GM12878 (cell line): ENCODE measurements around the gene KLK6. TPM values are rescaled to one million over a fixed set of nuclear protein-coding genes. Genes with fewer than 3 reads are reported as not detected.

Experiments used
- ATAC-seq: fragments of 200-7000 bp; cut with Tn5 transposase; 3 replicates; pipeline ENCODE4 v1.9.1; 2020; ENCODE audit warnings: mild to moderate bottlenecking, moderate library complexity
- BruUV-seq: library from RNA; stranded (reverse); fragments of 400-500 nt; replicated peaks from 2 replicates; lab custom pipeline; 2021; lab: Mats Ljungman, UMichigan
- CTCF ChIA-PET: fragments of 300-600 bp; sonication (Branson Sonifier 250); formaldehyde crosslinking; extraction: SDS; loops from one replicate; lab custom pipeline; 2021; ENCODE audit warnings: inconsistent platforms; lab: Yijun Ruan, JAX
- POLR2A ChIA-PET: fragments of 350-600 bp; formaldehyde crosslinking; extraction: SDS; loops from one replicate; lab custom pipeline; 2021; ENCODE audit warnings: inconsistent platforms; lab: Charles Lee
- RAD21 ChIA-PET: fragments of 300-600 bp; sonication (Branson Sonifier 250); formaldehyde crosslinking; loops from one replicate; lab custom pipeline; 2023; ENCODE audit warnings: antibody characterized with exemption; ENCODE audit not compliant: unreplicated experiment; lab: Charles Lee
- SMC1A ChIA-PET: fragments of 300-600 bp; sonication (Branson Sonifier 250); formaldehyde crosslinking; loops from one replicate; lab custom pipeline; 2023; ENCODE audit not compliant: unreplicated experiment, uncharacterized antibody; lab: Charles Lee
- DNase-seq: peaks from one replicate; pipeline ENCODE4 v3.0.0-alpha.2; 2011; ENCODE audit warnings: low read depth, low spot score
- FAIRE-seq: peaks from 3 replicates; lab custom pipeline; 2011; peaks lifted over from hg19 to GRCh38; lab: Jason Lieb, UNC
- H2AFZ ChIP-seq: 2 replicates; pipeline ENCODE4 v1.6.0; 2011; ENCODE audit warnings: low read depth, low read length, control low read depth; ENCODE audit not compliant: control insufficient read depth
- H3K27ac ChIP-seq: 2 replicates; pipeline ENCODE4 v1.5.1; 2011; ENCODE audit warnings: control low read depth; ENCODE audit not compliant: control insufficient read depth, insufficient read depth
- H3K27me3 ChIP-seq, 2 experiments: replicated peaks in 1 of 2; 2 replicates each; pipeline versions ENCODE4 v1.6.0 to v1.6.1; 2011; ENCODE audit warnings: low read length in 1 of 2; ENCODE audit not compliant: control insufficient read depth in 2 of 2, insufficient read depth in 2 of 2
- H3K36me3 ChIP-seq, 2 experiments: 2 replicates each; pipeline ENCODE4 v1.5.1; 2011; ENCODE audit warnings: low read length in 1 of 2; ENCODE audit not compliant: control insufficient read depth in 2 of 2, insufficient read depth in 2 of 2
- H3K4me1 ChIP-seq: 2 replicates; pipeline ENCODE4 v1.6.1; 2011; ENCODE audit warnings: mild to moderate bottlenecking, low read length, moderate library complexity, mixed read lengths; ENCODE audit not compliant: control insufficient read depth, insufficient read depth
- H3K4me2 ChIP-seq: 2 replicates; pipeline ENCODE4 v1.6.0; 2011; ENCODE audit warnings: control low read depth; ENCODE audit not compliant: control insufficient read depth, insufficient read depth
- H3K4me3 ChIP-seq: fragments of 200-600 bp; sonication (generic); 2 replicates; pipeline ENCODE4 v1.5.1; 2016
- H3K79me2 ChIP-seq: 2 replicates; pipeline ENCODE4 v1.6.0; 2011; ENCODE audit warnings: low read length; ENCODE audit not compliant: control insufficient read depth, insufficient read depth
- H3K9ac ChIP-seq: 2 replicates; pipeline ENCODE4 v1.8.0; 2011; ENCODE audit warnings: low read length, control low read depth, mixed read lengths; ENCODE audit not compliant: control insufficient read depth, insufficient read depth
- H3K9me3 ChIP-seq: replicated peaks from 3 replicates; pipeline ENCODE4 v1.5.1; 2011; ENCODE audit warnings: mild to moderate bottlenecking, low read length; ENCODE audit not compliant: control insufficient read depth, insufficient read depth
- H4K20me1 ChIP-seq: 2 replicates; pipeline ENCODE4 v1.6.0; 2011; ENCODE audit not compliant: control insufficient read depth, insufficient read depth
- BRCA1 ChIP-seq: IDR thresholded peaks from 2 replicates; pipeline ENCODE4 v1.6.1; 2011; ENCODE audit warnings: low read depth, low read length, improper control_type of control experiment
- EP300 ChIP-seq, 2 experiments: fragments of 150-350 bp in 1 of 2; IDR thresholded peaks; 2 replicates each; pipeline ENCODE4 v1.6.1; 2011 to 2012; ENCODE audit warnings: low read depth in 2 of 2, low read length in 2 of 2, borderline replicate concordance in 1 of 2, improper control_type of control experiment in 1 of 2, inconsistent platforms in 1 of 2; ENCODE audit not compliant: control insufficient read depth in 1 of 2
- ESRRA ChIP-seq: IDR thresholded peaks from 2 replicates; pipeline ENCODE4 v1.6.1; 2012; ENCODE audit warnings: mild to moderate bottlenecking, low read length, improper control_type of control experiment
- IKZF1 ChIP-seq: fragments of 450-650 bp; conservative IDR thresholded peaks from 2 replicates; pipeline ENCODE4 v1.6.1; 2017; ENCODE audit warnings: antibody characterized with exemption, mild to moderate bottlenecking
- IRF4 ChIP-seq: IDR thresholded peaks from 2 replicates; pipeline ENCODE4 v1.6.1; 2011; ENCODE audit warnings: low read depth, low read length
- MEF2B ChIP-seq: fragments of 450-650 bp; IDR thresholded peaks from 2 replicates; pipeline ENCODE4 v1.6.1; 2018; ENCODE audit warnings: mild to moderate bottlenecking, moderate library complexity; ENCODE audit not compliant: partially characterized antibody, poor library complexity, severe bottlenecking
- MTA3 ChIP-seq: IDR thresholded peaks from 2 replicates; pipeline ENCODE4 v1.6.1; 2012; ENCODE audit warnings: low read length, inconsistent platforms, borderline replicate concordance
- NBN ChIP-seq: fragments of 450-650 bp; IDR thresholded peaks from 2 replicates; pipeline ENCODE4 v1.6.1; 2016
- NFXL1 ChIP-seq: fragments of 450-650 bp; IDR thresholded peaks from 2 replicates; pipeline ENCODE4 v1.6.1; 2017; ENCODE audit warnings: antibody characterized with exemption, mild to moderate bottlenecking, borderline replicate concordance
- POLR2AphosphoS2 ChIP-seq: IDR thresholded peaks from 2 replicates; pipeline ENCODE4 v1.6.1; 2011; ENCODE audit warnings: low read depth, mild to moderate bottlenecking, low read length, improper control_type of control experiment, moderate library complexity
- SPI1 ChIP-seq: IDR thresholded peaks from 2 replicates; pipeline ENCODE4 v1.6.1; 2011; ENCODE audit warnings: low read depth, mild to moderate bottlenecking, low read length, moderate library complexity, borderline replicate concordance; ENCODE audit not compliant: insufficient read depth
- USF1 ChIP-seq: IDR thresholded peaks from 2 replicates; pipeline ENCODE4 v1.6.1; 2011; ENCODE audit warnings: borderline replicate concordance, low read depth, mild to moderate bottlenecking, moderate library complexity, mixed read lengths, low read length; ENCODE audit not compliant: insufficient read depth; ENCODE audit errors: extremely low read length
- WGBS: methylation state at CpG from one replicate; pipeline ENCODE4 v1.1.6; 2016; ENCODE audit warnings: low lambda C conversion rate; ENCODE audit not compliant: insufficient replicate concordance, insufficient coverage; ENCODE audit errors: missing lambda C conversion rate; 5-methylcytosine and 5-hydroxymethylcytosine counted together
- in situ Hi-C: fragments of 300-500 bp; cut with MboI; formaldehyde crosslinking; loops from 9 replicates; pipeline ENCODE4 v1.14.3; 2018; ENCODE audit warnings: mixed read lengths
- intact Hi-C: fragments of 100-400 bp; cut with micrococcal nuclease; formaldehyde crosslinking; loops from one replicate; pipeline ENCODE4 v1.14.2; 2022; ENCODE audit not compliant: unreplicated experiment
- polyA plus RNA-seq, 11 experiments: library from polyadenylated mRNA; depleted of rRNA in 4 of 11; unstranded in 6 of 11; stranded (reverse) in 5 of 11; fragments of >200 nt; fragmentation: Nextera tagmentation in 4 of 11; fragmentation: Illumina TruSeq in 1 of 11; extraction: Ambion mirVana in 4 of 11; extraction: Trizol in 1 of 11; gene quantifications; 1 replicate in 1 of 11; 2 replicates in 10 of 11; pipeline versions ENCODE4 v1.2.1 to v1.2.3, GENCODE V29; 2011 to 2016; ENCODE audit warnings: inconsistent platforms in 2 of 11, missing spikeins in 2 of 11, low read depth in 1 of 11
- total RNA-seq, 4 experiments: library from RNA; depleted of rRNA in 3 of 4; stranded (reverse); fragments of >200 nt in 3 of 4; fragmentation: Illumina TruSeq in 1 of 4; extraction: Trizol in 1 of 4; gene quantifications; 2 replicates each; pipeline versions ENCODE4 v1.2.1 to v1.2.3, GENCODE V29; 2013 to 2021
- TF ChIP-seq, protein P1 (sequence below): IDR thresholded peaks from 2 replicates; pipeline ENCODE4 v1.6.1; 2012; ENCODE audit warnings: mild to moderate bottlenecking, low read depth, low read length

KLK6 gene
- total and polyA plus RNA-seq, 10 of the 15 experiments (the other 5 are each of a cell fraction or from before 2014, with no cell fraction given), result not detected

- TF ChIP-seq, protein P1, sequence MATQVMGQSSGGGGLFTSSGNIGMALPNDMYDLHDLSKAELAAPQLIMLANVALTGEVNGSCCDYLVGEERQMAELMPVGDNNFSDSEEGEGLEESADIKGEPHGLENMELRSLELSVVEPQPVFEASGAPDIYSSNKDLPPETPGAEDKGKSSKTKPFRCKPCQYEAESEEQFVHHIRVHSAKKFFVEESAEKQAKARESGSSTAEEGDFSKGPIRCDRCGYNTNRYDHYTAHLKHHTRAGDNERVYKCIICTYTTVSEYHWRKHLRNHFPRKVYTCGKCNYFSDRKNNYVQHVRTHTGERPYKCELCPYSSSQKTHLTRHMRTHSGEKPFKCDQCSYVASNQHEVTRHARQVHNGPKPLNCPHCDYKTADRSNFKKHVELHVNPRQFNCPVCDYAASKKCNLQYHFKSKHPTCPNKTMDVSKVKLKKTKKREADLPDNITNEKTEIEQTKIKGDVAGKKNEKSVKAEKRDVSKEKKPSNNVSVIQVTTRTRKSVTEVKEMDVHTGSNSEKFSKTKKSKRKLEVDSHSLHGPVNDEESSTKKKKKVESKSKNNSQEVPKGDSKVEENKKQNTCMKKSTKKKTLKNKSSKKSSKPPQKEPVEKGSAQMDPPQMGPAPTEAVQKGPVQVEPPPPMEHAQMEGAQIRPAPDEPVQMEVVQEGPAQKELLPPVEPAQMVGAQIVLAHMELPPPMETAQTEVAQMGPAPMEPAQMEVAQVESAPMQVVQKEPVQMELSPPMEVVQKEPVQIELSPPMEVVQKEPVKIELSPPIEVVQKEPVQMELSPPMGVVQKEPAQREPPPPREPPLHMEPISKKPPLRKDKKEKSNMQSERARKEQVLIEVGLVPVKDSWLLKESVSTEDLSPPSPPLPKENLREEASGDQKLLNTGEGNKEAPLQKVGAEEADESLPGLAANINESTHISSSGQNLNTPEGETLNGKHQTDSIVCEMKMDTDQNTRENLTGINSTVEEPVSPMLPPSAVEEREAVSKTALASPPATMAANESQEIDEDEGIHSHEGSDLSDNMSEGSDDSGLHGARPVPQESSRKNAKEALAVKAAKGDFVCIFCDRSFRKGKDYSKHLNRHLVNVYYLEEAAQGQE, result no peak
- TF ChIP-seq, all 136 proteins: peak for 0
Measured at GRCh38 chr19:51000981-51001380, 31.6 kb upstream of the KLK6 start (continued).

DNA sequence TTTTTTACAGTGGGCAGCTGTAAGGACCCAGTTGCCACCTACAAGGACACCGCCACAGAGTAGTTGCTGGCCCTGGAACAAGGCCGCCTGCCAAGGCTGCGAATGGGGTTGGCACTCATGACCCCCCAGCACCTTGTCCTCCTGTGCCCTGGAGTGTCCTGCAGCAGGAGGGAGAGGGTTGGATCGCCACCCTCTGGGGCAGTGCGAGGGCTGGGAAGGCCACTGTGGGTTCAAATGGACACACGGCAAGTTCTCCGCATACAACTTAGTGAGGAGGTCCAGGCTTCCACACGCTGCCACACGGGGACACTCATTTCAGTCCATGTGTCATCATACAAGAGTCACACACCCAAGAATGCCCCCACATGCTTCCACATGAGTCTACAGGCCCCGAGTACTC is 31.0 kb upstream of the KLK6 start:
- 45% methylated on average over 10 of the region's 10 CpGs for WGBS
- ChIA-PET RAD21 (no interaction called here), CTCF (no interaction called here), POLR2A (no interaction called here), SMC1A (no interaction called here)
- H2AFZ ChIP-seq, result no peak overlapping the region
- DNase-seq, result no peak
- H3K27me3 ChIP-seq, result no peaks in the 10 kb centered on the region; a peak in 1 of 4 replicates
- no TSS peak for BruUV-seq
- intact Hi-C loops, result no loop called here
- no peaks in the 10 kb centered on the region for H3K79me2 ChIP-seq
- H3K4me1 ChIP-seq, result no peaks in the 10 kb centered on the region
- no peak for FAIRE-seq
- H3K4me2 ChIP-seq, result no peak overlapping the region
- no peaks in the 10 kb centered on the region for H4K20me1 ChIP-seq
- ATAC-seq, result no peak
- H3K27ac ChIP-seq, result no peak overlapping the region
- in situ Hi-C loops, result no loop called here
- TF ChIP-seq SPI1, result no peak
- TF ChIP-seq POLR2AphosphoS2, result no peak
- TF ChIP-seq USF1, result no peak
- TF ChIP-seq IKZF1, result no peak
- no peak for TF ChIP-seq MTA3
- no peak for TF ChIP-seq IRF4
- no peak for TF ChIP-seq NBN
- TF ChIP-seq BRCA1, result no peak
- no peak for TF ChIP-seq EP300 (IDR thresholded peaks at IDR 0.05; ENCODE audit: borderline replicate concordance in 1 of 2, control insufficient read depth in 1 of 2, low read depth in 2 of 2, low read length in 2 of 2)
- no peak for TF ChIP-seq MEF2B
- no peak for TF ChIP-seq ESRRA
- no peak for TF ChIP-seq NFXL1
- no peak overlapping the region for H3K9ac ChIP-seq
- no peaks in the 10 kb centered on the region for H3K9me3 ChIP-seq
- H3K36me3 ChIP-seq, result no peaks in the 10 kb centered on the region
- no peak overlapping the region for H3K4me3 ChIP-seq
